Measurements from ENCODE around the gene TRIM7.

Gene TRIM7

DNA sequence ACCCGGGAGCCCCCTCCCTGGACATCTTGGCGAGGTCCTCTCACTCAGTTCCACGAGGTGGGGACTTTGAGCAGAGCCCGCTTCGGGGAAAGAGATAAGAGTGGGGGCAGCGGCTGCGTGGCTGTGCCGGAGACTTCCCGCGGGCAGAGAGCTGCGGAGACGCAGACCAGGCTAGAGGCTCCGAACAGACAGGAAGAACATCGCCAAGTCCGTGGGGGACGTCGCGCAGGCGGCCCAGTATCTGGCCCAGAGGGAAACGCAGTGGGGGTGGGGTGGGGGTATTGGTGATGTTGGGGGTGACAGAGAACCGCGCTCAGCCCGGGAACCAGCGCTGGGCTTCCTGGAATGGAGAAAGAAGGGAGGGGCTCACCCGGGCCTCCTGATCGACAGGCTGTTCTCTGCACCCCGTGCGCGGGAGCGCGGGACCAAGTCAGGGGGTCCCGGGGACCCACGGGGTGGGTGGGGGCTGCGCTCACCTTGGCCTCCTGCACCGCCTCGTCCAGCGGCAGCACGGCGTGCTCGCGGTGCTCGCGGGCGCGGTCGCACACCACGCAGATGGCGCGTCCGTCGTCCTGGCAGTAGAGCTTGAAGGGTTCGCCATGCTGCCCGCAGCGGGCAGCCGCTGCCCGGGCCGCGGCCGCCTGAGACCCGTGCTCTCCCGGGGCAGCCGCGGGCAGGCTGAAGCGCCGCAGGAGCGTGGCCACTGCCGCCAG is 727 bp downstream of the TRIM7 start:
- Histone ChIP-seq H3K9me2 (replicated peaks; ENCODE audit: control insufficient read depth, low read length) (no peaks in the 10 kb centered on the region), H3K4me3 (ENCODE audit: low read length) (peak overlapping the region; percentile 80), H3K4me2 (ENCODE audit: low read length) (peak overlapping the region; percentile 83), H3K27me3 (ENCODE audit: control insufficient read depth, low read length) (peaks cover 63% of the 10 kb centered on the region), H3K79me2 (ENCODE audit: control insufficient read depth, low read length) (no peaks in the 10 kb centered on the region), H3K36me3 (ENCODE audit: control insufficient read depth, low read length) (no peaks in the 10 kb centered on the region), H3K4me1 (ENCODE audit: control insufficient read depth, low read length) (peaks cover 50% of the 10 kb centered on the region), H3K27ac (ENCODE audit: low read depth, low read length) (no peak overlapping the region), H3K9me3 (ENCODE audit: control insufficient read depth, insufficient read depth, low read length) (no peaks in the 10 kb centered on the region), H4K20me1 (ENCODE audit: control insufficient read depth, insufficient read depth, low read depth, low read length) (no peaks in the 10 kb centered on the region), H3F3A (ENCODE audit: control insufficient read depth, insufficient read depth) (peaks cover 19% of the 10 kb centered on the region)
- no peak for TF ChIP-seq EZH2phosphoT487 (IDR thresholded peaks at IDR 0.05; ENCODE audit: borderline replicate concordance, low read length)
- TF ChIP-seq, protein P1, sequence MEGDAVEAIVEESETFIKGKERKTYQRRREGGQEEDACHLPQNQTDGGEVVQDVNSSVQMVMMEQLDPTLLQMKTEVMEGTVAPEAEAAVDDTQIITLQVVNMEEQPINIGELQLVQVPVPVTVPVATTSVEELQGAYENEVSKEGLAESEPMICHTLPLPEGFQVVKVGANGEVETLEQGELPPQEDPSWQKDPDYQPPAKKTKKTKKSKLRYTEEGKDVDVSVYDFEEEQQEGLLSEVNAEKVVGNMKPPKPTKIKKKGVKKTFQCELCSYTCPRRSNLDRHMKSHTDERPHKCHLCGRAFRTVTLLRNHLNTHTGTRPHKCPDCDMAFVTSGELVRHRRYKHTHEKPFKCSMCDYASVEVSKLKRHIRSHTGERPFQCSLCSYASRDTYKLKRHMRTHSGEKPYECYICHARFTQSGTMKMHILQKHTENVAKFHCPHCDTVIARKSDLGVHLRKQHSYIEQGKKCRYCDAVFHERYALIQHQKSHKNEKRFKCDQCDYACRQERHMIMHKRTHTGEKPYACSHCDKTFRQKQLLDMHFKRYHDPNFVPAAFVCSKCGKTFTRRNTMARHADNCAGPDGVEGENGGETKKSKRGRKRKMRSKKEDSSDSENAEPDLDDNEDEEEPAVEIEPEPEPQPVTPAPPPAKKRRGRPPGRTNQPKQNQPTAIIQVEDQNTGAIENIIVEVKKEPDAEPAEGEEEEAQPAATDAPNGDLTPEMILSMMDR (IDR thresholded peaks at IDR 0.05; ENCODE audit: low read depth, low read length, poor library complexity, severe bottlenecking) = no peak

DNA sequence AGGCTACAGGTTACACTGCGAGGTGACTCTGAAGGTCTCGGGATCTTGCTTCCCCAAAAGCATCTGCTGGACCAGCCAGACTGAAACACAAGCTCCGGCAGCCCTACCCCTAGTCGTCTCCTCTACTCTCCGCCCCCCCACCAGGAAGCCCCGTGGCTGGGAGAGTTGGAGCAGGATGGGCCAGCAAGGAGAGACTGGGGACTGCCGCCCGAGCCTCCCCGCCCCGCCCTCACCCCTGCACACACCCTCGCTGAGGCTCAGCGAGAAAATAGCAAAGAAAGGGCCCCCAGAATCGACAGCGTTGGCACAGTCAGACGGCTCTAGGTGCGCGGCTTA is 1.3 kb downstream of the TRIM7 start:
- peaks cover 63% of the 10 kb centered on the region for H3K27me3 ChIP-seq (ENCODE audit: control insufficient read depth, low read length)
- H4K20me1 ChIP-seq (ENCODE audit: control insufficient read depth, insufficient read depth, low read depth, low read length) = no peaks in the 10 kb centered on the region
- H3K4me2 ChIP-seq (ENCODE audit: low read length) = peak overlapping the region; percentile 83
- no peaks in the 10 kb centered on the region for H3K36me3 ChIP-seq (ENCODE audit: control insufficient read depth, low read length)
- H3F3A ChIP-seq (ENCODE audit: control insufficient read depth, insufficient read depth) = peaks cover 24% of the 10 kb centered on the region
- H3K79me2 ChIP-seq (ENCODE audit: control insufficient read depth, low read length) = no peaks in the 10 kb centered on the region
- TF ChIP-seq EZH2phosphoT487 (IDR thresholded peaks at IDR 0.05; ENCODE audit: borderline replicate concordance, low read length) = no peak
- TF ChIP-seq, protein P1 (IDR thresholded peaks at IDR 0.05; ENCODE audit: low read depth, low read length, poor library complexity, severe bottlenecking) = no peak
- H3K9me2 ChIP-seq (replicated peaks; ENCODE audit: control insufficient read depth, low read length) = no peaks in the 10 kb centered on the region
- no peak overlapping the region for H3K27ac ChIP-seq (ENCODE audit: low read depth, low read length)
- peak overlapping the region; percentile 80 for H3K4me3 ChIP-seq (ENCODE audit: low read length)
- peaks cover 55% of the 10 kb centered on the region for H3K4me1 ChIP-seq (ENCODE audit: control insufficient read depth, low read length)
- H3K9me3 ChIP-seq (ENCODE audit: control insufficient read depth, insufficient read depth, low read length) = no peaks in the 10 kb centered on the region

DNA sequence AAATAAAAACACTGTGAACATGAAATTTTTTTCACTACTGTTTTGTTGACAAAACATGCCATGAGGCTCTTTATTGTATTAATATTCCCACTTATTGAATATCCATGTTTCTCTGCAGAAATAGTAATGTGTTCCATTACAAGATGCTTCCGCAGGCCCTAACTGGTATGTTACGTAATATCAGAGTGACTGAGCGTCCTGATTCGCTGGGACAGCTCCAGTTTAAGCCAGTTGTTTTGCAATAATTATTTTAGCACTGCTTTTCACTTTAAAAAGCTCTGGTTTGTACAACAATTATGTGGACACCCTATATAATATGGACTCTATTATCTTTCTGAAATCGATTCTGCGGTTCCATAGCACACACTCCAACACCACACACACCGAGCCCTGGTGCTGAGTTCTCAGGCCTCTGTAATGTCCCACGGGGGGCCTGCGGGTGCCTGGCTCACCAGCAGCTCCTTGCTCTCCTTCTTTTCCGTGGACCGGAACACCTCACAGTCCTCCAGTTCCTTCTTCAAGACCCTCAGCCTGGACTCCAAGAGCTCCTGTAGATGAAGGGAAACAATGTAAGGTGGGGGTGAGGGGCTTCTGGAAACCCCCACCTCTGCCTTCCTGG is 1.8 kb downstream of the TRIM7 start:
- Histone ChIP-seq H3K4me1 (ENCODE audit: control insufficient read depth, low read length) (peaks cover 59% of the 10 kb centered on the region), H3K4me2 (ENCODE audit: low read length) (no peak overlapping the region), H3K36me3 (ENCODE audit: control insufficient read depth, low read length) (no peaks in the 10 kb centered on the region), H3K27ac (ENCODE audit: low read depth, low read length) (no peak overlapping the region), H3K27me3 (ENCODE audit: control insufficient read depth, low read length) (peaks cover 63% of the 10 kb centered on the region), H4K20me1 (ENCODE audit: control insufficient read depth, insufficient read depth, low read depth, low read length) (no peaks in the 10 kb centered on the region), H3K9me2 (replicated peaks; ENCODE audit: control insufficient read depth, low read length) (no peaks in the 10 kb centered on the region), H3K9me3 (ENCODE audit: control insufficient read depth, insufficient read depth, low read length) (no peaks in the 10 kb centered on the region), H3K79me2 (ENCODE audit: control insufficient read depth, low read length) (no peaks in the 10 kb centered on the region), H3F3A (ENCODE audit: control insufficient read depth, insufficient read depth) (peaks cover 24% of the 10 kb centered on the region), H3K4me3 (ENCODE audit: low read length) (no peak overlapping the region)
- no peak for TF ChIP-seq EZH2phosphoT487 (IDR thresholded peaks at IDR 0.05; ENCODE audit: borderline replicate concordance, low read length)
- TF ChIP-seq, protein P1 (IDR thresholded peaks at IDR 0.05; ENCODE audit: low read depth, low read length, poor library complexity, severe bottlenecking) = no peak
